Right ventricle myocardium superior (tissue), 1 donor: ENCODE results near the gene NAA16. TPM values are rescaled to one million over a fixed set of nuclear protein-coding genes. Genes with fewer than 3 reads are reported as not detected.
"Not testable (repeated sequence)": the region's sequence is repeated elsewhere in the genome, so short reads cannot be mapped to it uniquely, and the experiment has no call there.

ENCODE experiments used
- ATAC-seq: fragments of 200-7000 bp; cut with Tn5 transposase; one replicate; pipeline ENCODE4 v1.9.1; 2020; ENCODE audit warnings: mild to moderate bottlenecking; ENCODE audit not compliant: poor library complexity
- DNase-seq: peaks from one replicate; pipeline ENCODE4 v3.0.0-alpha.2; 2020
- intact Hi-C: fragments of 100-400 bp; cut with DNase I; formaldehyde crosslinking; loops from one replicate; pipeline ENCODE4 v1.11.2; 2022
- total RNA-seq: library from RNA; stranded (reverse); fragmentation: NEBNext Ultra II Directional; extraction: Animal tissue kit (Norgen Biotek cat#: 25700); gene quantifications from one replicate; pipeline ENCODE4 v1.2.1, GENCODE V29; 2021
- donor health status: DM: no; HTN: yes; CAD: no; lungs with severe emphysema.

The NAA16 gene
- total RNA-seq, 1 donor from 2014 or later, result 7.0 TPM

DNA sequence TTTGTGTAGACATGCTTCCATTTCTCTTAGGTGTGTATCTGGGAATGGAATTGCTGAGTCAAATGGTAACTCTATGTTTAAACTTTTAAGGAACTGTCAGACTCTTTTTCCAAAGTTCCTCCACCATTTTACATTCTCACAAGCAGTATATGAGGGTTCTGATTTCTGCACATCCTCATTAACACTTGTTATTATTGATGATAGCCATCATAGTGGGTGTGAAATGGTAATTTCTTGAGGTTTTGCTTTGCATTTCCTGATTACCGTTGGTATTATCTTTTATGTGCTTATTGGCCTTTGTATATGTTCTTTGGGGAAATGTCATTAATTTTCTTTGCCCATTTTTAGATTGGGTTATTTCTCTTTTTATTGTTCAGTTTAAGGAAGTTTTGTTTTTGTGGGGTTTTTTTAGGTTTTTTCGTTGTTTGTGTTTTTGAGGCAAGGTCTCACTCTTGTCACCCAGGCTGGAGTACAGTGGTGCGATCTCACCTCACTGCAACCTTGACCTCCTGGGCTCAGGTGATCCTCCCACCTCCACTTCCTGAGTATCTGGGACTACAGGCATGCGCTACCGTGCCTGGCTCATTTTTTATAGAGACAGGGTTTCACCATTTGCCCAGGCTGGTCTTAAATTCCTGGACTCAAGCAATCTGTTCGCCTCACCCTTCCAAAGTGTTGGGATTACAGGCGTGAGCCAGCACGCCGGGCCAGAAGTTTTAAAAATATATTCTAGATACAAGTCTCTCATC lies 34.3 kb downstream of the NAA16 start:
- DNase-seq (no peak), ATAC-seq (peak; percentile 58)
- intact Hi-C loops, result no loop called here

DNA sequence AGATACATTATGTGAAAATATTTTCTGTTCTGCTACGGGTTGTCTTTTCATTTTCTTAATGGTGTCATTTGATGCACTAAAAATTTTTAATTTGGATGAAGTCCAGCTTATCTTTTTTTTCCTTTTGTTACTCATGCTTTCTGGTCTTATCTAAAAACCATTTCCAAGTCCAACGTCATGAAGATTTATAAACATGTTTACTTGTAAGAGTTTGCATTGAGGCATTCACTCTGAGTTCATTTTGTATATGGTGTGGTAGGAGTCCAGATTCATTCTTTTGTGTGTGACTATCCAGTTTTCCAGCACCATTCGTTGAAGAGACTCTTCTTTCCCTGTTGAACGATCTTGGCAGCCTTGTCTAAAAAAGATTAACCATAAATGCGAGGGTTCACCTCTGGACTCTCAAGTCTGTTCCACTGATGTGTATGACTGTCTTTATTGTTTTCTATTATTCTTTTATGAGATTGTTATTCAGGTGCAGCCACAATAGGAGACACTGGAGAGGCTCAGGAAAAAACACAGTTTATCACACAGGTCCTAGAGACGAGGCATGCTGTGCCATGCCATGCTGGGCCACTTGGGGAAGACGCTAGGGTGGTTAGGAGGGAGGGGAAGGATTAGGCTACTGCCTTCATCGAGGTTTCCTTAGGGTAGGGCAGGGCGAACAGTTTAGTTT lies 35.0 kb downstream of the NAA16 start:
- intact Hi-C loops, result no loop called here
- DNase-seq, result no peak
- peak; percentile 14 for ATAC-seq

DNA sequence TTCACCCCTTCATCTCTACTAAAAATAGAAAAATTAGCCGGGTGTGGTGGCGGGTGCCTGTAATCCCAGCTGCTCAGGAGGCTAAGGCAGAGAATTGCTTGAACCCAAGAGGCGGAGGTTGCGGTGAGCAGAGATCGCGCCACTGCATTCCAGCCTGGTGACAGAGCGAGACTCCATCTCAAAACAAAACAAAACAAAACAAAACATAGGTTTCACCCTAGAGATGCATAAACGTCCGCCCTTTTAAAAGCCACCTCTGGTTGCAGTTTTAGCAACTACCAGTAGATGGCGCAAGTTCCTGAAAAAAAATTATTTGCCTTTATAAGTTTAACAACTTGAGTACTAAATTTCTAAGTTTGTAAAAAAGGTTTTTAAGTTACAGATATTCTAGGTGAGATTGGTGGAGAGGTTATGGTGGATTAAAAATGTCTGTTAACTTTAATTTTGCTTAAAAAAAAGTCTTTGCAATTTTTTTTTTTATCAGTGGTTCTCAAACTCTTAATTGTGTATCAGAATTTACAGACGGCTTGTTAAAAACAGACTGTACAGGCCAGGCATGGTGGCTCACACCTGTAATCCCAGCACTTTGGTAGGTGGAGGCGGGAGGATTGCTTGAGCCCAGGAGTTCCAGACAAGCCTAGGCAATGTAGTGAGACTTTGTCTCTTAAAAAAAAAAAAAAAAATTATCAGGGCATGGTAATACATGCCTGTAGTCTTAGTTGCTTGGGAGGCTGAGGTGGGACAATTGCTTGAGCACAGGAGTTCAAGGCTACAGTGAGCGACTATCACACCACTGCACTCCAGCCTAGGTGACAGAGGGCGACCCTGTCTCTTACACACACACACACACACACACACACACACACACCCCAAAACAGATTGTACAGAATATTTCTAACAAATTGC lies 42.1 kb downstream of the NAA16 start:
- intact Hi-C loops, result loop anchor here (5.0 kb wide), 1 partner anchor 299 kb away; no protein-coding TSS in a partner anchor
- ATAC-seq (peak; percentile 55), DNase-seq (no peak)

DNA sequence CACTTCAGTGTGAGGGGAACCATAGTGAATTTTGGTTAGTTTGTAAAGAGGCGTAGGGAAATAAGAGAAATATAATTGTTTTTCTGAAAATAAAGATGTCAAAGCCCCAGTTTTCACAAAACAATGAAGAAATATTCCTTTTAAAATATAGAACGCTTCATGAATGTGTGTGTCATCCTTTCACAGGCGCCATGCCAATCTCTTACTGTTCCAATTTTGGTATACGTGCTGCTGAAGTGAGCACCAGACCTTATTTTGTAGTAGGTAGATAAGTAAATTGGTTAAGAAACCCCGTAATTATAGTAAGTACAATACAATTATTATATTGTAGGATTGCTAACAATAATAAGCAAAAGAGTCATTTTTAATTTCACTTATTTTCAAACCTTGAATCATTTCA lies 43.3 kb downstream of the NAA16 start:
- intact Hi-C loops, result loop anchor here (5.0 kb wide), 1 partner anchor 298 kb away; no protein-coding TSS in a partner anchor
- ATAC-seq, result no peak

DNA sequence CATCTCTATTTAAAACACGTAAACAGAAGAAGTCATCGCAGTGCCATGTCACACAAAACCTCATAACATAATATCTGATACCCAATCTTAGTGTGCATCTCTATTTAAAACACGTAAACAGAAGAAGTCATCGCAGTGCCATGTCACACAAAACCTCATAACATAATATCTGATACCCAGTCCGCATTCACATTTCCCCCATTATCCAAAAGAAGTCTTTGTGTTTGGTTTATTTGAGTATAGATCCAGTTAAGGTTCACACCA lies 45.2 kb downstream of the NAA16 start:
- DNase-seq, intact Hi-C loops, ATAC-seq: not testable (repeated sequence)

More for the DNA sequence above, 43.3 kb downstream of the NAA16 start:
- DNase-seq, result no peak

DNA sequence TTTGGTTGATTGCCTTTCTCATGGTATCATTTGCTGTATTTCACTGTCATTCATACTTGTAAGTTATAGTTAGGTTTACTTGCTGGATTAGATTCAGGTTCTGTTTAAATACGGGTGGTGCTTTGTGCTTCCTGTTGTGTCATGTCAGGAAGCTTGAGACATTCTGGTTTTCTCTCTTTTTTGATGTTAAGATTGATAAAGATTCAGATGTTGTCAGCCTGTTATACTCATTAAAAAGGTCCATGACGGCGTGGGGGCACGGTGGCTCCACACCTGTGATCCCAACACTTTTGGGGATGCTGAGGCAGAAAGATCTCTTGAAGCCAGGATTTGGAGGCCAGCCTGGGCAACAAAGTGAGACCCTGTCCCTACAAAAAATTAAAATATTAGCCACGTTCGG lies 45.7 kb downstream of the NAA16 start:
- intact Hi-C loops, result no loop called here
- DNase-seq, result no peak
- no peak for ATAC-seq

DNA sequence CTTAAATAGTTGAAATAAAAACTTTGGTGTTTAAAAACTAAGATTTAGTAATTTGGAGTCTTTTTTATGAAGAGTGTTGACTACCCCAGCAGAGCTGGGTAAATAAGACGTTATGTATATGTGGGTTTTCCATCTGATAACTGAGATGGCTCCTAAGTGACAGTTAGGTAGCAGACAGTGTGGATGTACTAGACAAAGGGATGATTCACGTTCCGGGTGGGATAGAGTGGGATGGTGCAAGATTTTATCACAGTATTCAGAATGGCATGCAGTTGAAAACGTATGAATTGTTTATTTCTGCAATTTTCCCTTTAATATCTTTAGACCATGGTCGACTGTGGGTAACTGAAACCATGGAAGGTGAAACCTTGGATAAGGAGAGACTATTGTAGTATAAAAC lies 50.4 kb downstream of the NAA16 start:
- intact Hi-C loops, result no loop called here
- DNase-seq (no peak), ATAC-seq (no peak)

DNA sequence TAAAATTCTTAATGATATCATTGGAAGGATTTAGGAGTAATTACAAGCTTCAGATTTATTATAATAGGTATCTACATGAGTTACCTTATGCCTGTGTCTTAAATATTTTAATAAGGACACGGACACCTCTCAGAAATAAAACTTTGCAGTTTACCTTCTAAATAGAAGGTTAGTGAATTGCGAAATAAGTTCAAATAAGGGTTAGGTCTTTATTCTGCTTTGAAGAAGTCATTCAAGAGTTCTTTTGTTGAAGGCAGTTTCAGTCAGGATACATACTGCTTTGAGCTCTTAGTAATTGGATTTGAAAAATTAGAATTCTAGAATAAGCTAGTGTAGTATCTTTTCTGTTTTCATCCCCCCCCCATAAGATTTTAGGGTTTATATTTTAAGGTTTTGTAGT lies 53.0 kb downstream of the NAA16 start:
- intact Hi-C loops, result no loop called here
- DNase-seq, result no peak
- ATAC-seq, result no peak

DNA sequence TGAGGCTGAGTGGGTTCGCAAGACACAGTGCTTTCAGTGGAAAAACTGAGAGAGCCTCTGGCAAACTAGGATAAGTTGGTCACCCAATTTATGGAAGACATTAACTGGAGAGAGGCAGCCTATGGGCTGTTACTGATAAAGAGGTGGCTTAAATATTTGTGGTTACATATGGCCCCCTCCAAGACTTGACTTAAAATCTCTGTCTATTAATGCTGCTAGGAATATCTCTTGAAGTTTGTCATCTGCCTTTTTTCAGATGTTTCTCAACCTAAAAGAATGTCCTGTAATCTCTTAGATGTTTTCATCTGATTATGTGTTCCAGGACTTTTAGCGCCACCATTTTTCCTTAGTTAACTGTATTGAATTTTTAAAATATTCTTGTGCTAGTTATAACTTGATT lies 54.6 kb downstream of the NAA16 start:
- intact Hi-C loops, result no loop called here
- DNase-seq (no peak), ATAC-seq (no peak)

DNA sequence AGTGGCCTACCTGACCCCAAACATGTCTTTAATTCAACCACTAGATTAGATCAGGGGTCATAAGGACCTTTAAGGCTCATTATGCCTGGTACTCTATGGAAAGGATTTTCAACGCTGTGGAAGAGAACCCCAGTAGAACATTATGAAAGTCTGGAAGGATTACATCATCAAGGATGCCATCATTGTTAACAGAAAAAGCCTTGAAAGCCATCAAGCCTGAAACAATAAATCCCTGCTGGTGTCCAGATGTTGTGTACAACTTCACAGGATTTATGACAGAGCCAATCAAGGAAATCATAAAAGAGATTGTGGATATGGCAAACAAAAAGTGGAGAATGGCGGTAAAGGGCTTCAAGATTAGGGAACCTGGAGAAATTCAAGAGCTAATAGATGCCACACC lies 59.7 kb downstream of the NAA16 start:
- no peak for ATAC-seq
- intact Hi-C loops, result no loop called here
- no peak for DNase-seq

DNA sequence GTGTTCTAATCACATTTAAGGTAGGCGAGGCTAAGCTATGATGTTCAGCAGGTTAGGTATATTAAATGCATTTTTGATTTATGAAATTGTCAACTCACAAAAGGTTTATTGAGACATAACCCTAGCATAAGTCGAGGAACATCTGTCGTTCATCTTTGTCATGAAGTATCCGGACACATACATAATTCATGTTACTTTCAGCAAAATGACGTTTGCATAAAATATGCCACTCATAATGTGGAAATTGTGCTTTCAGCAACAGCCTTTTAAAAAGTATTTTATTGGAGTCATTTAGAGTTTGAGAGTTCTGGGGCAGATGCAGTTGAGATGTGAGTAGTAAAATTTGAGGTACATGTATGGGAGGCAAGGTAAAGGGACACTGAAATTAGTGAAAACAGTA lies 66.4 kb downstream of the NAA16 start:
- ATAC-seq (no peak), DNase-seq (no peak)
- intact Hi-C loops, result no loop called here

DNA sequence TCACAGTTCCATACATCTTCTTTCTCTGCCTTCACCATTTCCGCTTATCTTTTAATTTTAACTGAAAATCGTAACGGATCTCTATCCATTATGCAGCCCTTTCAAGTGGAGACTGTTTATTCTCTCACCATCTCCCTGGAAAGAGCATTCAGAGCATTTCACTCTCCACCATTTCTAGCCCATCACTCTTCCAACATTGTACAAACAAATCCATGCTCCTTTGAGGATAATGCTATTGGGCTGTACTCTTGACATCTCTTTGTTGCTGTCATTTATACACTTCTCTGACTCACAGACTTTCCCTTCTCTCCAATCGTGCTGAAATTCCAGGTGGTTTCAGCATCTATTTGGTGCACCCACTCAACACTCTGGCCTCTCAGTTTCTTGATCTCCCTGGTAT lies 71.4 kb downstream of the NAA16 start:
- intact Hi-C loops, result no loop called here
- ATAC-seq (no peak), DNase-seq (no peak)

DNA sequence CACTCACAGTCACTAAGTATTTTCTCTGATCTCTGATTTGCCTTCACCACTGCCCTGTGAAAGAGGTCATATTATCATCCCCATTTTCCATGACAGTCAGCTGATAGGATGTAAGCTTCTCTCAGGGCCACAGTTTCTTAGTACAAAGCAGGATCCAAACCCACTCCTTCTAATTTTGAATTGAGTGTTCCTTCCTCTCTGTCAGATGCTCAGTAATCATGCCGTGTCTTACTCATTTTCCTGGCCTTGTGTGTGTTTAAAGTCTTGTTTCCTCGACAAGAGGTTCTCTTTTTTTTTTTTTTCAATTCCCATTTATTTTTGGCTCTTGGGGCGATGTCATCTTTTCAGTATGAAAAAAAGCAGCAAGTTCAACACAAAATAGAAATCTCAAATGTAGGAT lies 72.3 kb downstream of the NAA16 start:
- ATAC-seq (no peak), DNase-seq (no peak)
- intact Hi-C loops, result no loop called here

DNA sequence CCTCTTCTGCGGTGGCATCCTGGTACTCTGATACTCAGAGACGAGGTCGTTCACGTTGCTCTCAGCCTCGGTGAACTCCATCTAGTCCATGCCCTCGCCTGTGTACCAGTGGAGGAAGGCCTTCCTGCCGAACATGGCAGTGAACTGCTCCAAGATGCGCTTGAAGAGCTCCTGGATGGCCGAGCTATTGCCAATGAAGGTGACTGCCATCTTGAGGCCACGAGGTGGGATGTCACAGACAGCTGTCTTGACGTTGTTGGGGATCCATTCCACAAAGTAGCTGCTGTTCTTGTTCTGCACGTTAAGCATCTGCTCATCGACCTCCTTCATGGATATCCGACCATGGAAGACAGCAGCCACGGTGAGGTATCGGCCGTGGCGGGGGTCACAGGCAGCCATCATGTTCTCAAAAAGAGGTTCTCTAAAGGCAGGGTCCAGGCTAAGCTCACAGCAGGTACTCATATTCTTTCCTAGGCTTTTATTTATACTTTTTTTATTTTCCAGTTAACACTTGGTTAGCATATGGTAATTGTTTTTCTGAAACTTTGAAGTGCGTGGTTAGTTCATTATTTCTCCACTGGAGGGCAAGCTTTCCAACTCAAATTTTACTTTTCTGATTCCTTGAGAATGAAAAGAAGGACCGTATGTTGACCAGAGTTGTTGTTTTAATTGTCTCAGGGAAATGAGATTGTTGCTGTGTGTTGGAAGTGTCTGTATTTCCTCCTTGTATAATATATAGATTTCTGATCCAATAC lies 73.9 kb downstream of the NAA16 start:
- intact Hi-C loops, result no loop called here
- no peak for DNase-seq
- no peak for ATAC-seq

DNA sequence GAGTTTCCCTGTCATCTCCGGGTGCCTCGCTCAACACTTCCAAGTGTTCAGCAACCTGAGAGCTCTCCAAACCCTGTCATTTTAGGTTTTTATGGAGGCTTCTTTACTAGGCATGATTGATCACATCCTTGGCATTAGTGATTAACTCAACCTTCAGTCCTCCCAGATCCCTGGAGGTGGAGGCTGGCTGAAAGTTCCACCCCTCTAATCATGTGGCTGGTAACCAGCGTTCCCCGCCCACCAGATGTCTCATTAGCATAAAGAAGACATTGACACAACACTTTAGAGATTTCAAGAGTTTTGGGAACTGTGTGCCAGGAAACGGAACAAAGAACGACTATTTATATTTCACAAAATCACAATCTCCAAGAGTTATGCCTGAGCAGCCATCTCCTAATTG lies 75.1 kb downstream of the NAA16 start:
- intact Hi-C loops, result no loop called here
- ATAC-seq (no peak), DNase-seq (no peak)

DNA sequence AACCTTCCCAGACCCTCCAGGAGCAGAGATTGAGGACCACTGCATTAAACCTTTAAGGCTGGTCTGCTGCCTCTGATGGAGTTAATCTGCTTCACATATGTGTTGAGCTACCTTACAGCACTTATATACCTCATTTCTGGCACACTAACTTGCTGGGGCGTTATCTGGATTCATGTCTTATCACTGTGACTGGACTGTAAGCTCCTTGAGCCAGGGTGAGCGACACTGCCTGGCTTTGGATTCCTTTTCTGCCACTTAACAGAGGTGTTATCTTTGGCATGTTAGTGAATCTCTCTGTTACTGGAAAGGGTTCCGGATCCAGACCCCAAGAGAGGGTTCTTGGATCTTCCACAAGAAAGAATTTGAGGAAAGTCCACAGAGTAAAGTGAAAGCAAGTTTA lies 76.5 kb downstream of the NAA16 start:
- DNase-seq (no peak), ATAC-seq (no peak)
- intact Hi-C loops, result no loop called here

DNA sequence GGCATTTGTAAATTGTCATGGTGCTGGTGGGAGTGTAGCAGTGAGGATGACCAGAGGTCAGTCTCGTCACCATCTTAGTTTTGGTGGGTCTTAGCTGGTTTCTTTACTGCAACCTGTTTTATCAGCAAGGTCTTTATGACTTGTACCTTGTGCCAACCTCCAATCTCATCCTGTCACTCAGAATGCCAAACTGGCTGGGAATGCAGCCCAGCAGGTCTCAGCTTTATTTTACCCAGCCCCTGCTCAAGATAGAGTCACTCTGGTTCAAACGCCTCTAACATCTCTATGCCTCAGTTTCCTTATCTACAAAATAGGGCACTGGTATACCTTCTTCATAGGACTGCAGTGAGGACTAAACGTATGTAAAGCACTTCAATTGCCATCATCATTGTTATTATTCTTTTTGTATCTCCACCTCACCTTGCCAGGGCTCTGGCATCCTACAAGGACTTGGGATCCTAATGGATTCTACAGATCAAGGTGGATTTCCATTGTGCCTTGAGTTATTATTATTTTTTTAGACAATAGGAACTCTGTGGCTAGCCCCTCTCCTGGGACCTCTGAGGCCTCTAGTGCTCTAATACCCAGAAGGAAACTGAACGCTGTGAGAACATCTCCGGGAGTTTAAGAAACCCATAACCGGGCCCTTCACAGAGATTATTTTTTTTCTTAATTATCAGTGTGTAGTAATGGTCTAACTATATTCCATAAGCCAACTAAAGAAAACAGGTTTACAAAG lies 77.2 kb downstream of the NAA16 start:
- DNase-seq (no peak), ATAC-seq (no peak)
- intact Hi-C loops, result no loop called here

DNA sequence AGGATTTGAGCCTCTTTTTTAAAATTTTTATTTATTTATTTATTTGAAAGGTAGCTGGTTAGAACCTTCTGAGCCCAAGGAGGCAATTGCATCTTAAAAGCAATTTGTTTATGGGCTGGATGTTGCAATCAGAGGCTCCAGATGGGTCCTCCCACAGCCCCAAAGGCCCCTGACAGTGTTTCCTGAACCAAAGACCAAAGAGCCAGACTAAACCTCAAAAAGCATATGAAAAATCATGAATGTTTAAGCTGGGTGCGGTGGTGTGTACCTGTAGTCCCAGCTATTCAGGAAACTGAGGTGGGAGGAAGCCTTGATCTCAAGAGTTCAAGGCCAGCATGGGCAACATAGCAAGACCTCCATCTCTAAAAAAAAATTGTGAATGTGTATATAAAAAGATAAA lies 78.5 kb downstream of the NAA16 start:
- intact Hi-C loops, result no loop called here
- no peak for ATAC-seq
- no peak for DNase-seq
